GM12878 (cell line): ENCODE measurements around the gene CDK13. TPM values are rescaled to one million over a fixed set of nuclear protein-coding genes. Genes with fewer than 3 reads are reported as not detected.

Experiments used
- ATAC-seq: fragments of 200-7000 bp; cut with Tn5 transposase; 3 replicates; pipeline ENCODE4 v1.9.1; 2020; ENCODE audit warnings: mild to moderate bottlenecking, moderate library complexity
- BruUV-seq: library from RNA; stranded (reverse); fragments of 400-500 nt; replicated peaks from 2 replicates; lab custom pipeline; 2021; lab: Mats Ljungman, UMichigan
- CTCF ChIA-PET: fragments of 300-600 bp; sonication (Branson Sonifier 250); formaldehyde crosslinking; extraction: SDS; loops from one replicate; lab custom pipeline; 2021; ENCODE audit warnings: inconsistent platforms; lab: Yijun Ruan, JAX
- POLR2A ChIA-PET: fragments of 350-600 bp; formaldehyde crosslinking; extraction: SDS; loops from one replicate; lab custom pipeline; 2021; ENCODE audit warnings: inconsistent platforms; lab: Charles Lee
- RAD21 ChIA-PET: fragments of 300-600 bp; sonication (Branson Sonifier 250); formaldehyde crosslinking; loops from one replicate; lab custom pipeline; 2023; ENCODE audit warnings: antibody characterized with exemption; ENCODE audit not compliant: unreplicated experiment; lab: Charles Lee
- SMC1A ChIA-PET: fragments of 300-600 bp; sonication (Branson Sonifier 250); formaldehyde crosslinking; loops from one replicate; lab custom pipeline; 2023; ENCODE audit not compliant: unreplicated experiment, uncharacterized antibody; lab: Charles Lee
- DNase-seq: peaks from one replicate; pipeline ENCODE4 v3.0.0-alpha.2; 2011; ENCODE audit warnings: low read depth, low spot score
- FAIRE-seq: peaks from 3 replicates; lab custom pipeline; 2011; peaks lifted over from hg19 to GRCh38; lab: Jason Lieb, UNC
- H2AFZ ChIP-seq: 2 replicates; pipeline ENCODE4 v1.6.0; 2011; ENCODE audit warnings: low read depth, low read length, control low read depth; ENCODE audit not compliant: control insufficient read depth
- H3K27ac ChIP-seq: 2 replicates; pipeline ENCODE4 v1.5.1; 2011; ENCODE audit warnings: control low read depth; ENCODE audit not compliant: control insufficient read depth, insufficient read depth
- H3K27me3 ChIP-seq, 2 experiments: replicated peaks in 1 of 2; 2 replicates each; pipeline versions ENCODE4 v1.6.0 to v1.6.1; 2011; ENCODE audit warnings: low read length in 1 of 2; ENCODE audit not compliant: control insufficient read depth in 2 of 2, insufficient read depth in 2 of 2
- H3K36me3 ChIP-seq, 2 experiments: 2 replicates each; pipeline ENCODE4 v1.5.1; 2011; ENCODE audit warnings: low read length in 1 of 2; ENCODE audit not compliant: control insufficient read depth in 2 of 2, insufficient read depth in 2 of 2
- H3K4me1 ChIP-seq: 2 replicates; pipeline ENCODE4 v1.6.1; 2011; ENCODE audit warnings: mild to moderate bottlenecking, low read length, moderate library complexity, mixed read lengths; ENCODE audit not compliant: control insufficient read depth, insufficient read depth
- H3K4me2 ChIP-seq: 2 replicates; pipeline ENCODE4 v1.6.0; 2011; ENCODE audit warnings: control low read depth; ENCODE audit not compliant: control insufficient read depth, insufficient read depth
- H3K4me3 ChIP-seq: fragments of 200-600 bp; sonication (generic); 2 replicates; pipeline ENCODE4 v1.5.1; 2016
- H3K79me2 ChIP-seq: 2 replicates; pipeline ENCODE4 v1.6.0; 2011; ENCODE audit warnings: low read length; ENCODE audit not compliant: control insufficient read depth, insufficient read depth
- H3K9ac ChIP-seq: 2 replicates; pipeline ENCODE4 v1.8.0; 2011; ENCODE audit warnings: low read length, control low read depth, mixed read lengths; ENCODE audit not compliant: control insufficient read depth, insufficient read depth
- H3K9me3 ChIP-seq: replicated peaks from 3 replicates; pipeline ENCODE4 v1.5.1; 2011; ENCODE audit warnings: mild to moderate bottlenecking, low read length; ENCODE audit not compliant: control insufficient read depth, insufficient read depth
- H4K20me1 ChIP-seq: 2 replicates; pipeline ENCODE4 v1.6.0; 2011; ENCODE audit not compliant: control insufficient read depth, insufficient read depth
- HCFC1 ChIP-seq: fragments of 150-350 bp; IDR thresholded peaks from 2 replicates; pipeline ENCODE4 v1.6.1; 2014; ENCODE audit warnings: low read length
- KDM1A ChIP-seq: fragments of 200-600 bp; sonication (generic); IDR thresholded peaks from 2 replicates; pipeline ENCODE4 v1.6.1; 2016; ENCODE audit warnings: borderline replicate concordance
- POLR2A ChIP-seq: IDR thresholded peaks from 2 replicates; pipeline ENCODE4 v1.6.1; 2011; ENCODE audit warnings: low read depth, mild to moderate bottlenecking, low read length
- RAD21 ChIP-seq: IDR thresholded peaks from 2 replicates; pipeline ENCODE4 v1.6.1; 2011; ENCODE audit warnings: mild to moderate bottlenecking, low read depth, low read length, moderate library complexity; ENCODE audit not compliant: insufficient read depth
- TCF3 ChIP-seq: IDR thresholded peaks from 2 replicates; pipeline ENCODE4 v1.6.1; 2012; ENCODE audit warnings: low read depth, mild to moderate bottlenecking, low read length, borderline replicate concordance; ENCODE audit not compliant: insufficient read depth
- WGBS: methylation state at CpG from one replicate; pipeline ENCODE4 v1.1.6; 2016; ENCODE audit warnings: low lambda C conversion rate; ENCODE audit not compliant: insufficient replicate concordance, insufficient coverage; ENCODE audit errors: missing lambda C conversion rate; 5-methylcytosine and 5-hydroxymethylcytosine counted together
- in situ Hi-C: fragments of 300-500 bp; cut with MboI; formaldehyde crosslinking; loops from 9 replicates; pipeline ENCODE4 v1.14.3; 2018; ENCODE audit warnings: mixed read lengths
- intact Hi-C: fragments of 100-400 bp; cut with micrococcal nuclease; formaldehyde crosslinking; loops from one replicate; pipeline ENCODE4 v1.14.2; 2022; ENCODE audit not compliant: unreplicated experiment
- polyA plus RNA-seq, 11 experiments: library from polyadenylated mRNA; depleted of rRNA in 4 of 11; unstranded in 6 of 11; stranded (reverse) in 5 of 11; fragments of >200 nt; fragmentation: Nextera tagmentation in 4 of 11; fragmentation: Illumina TruSeq in 1 of 11; extraction: Ambion mirVana in 4 of 11; extraction: Trizol in 1 of 11; gene quantifications; 1 replicate in 1 of 11; 2 replicates in 10 of 11; pipeline versions ENCODE4 v1.2.1 to v1.2.3, GENCODE V29; 2011 to 2016; ENCODE audit warnings: inconsistent platforms in 2 of 11, missing spikeins in 2 of 11, low read depth in 1 of 11
- total RNA-seq, 4 experiments: library from RNA; depleted of rRNA in 3 of 4; stranded (reverse); fragments of >200 nt in 3 of 4; fragmentation: Illumina TruSeq in 1 of 4; extraction: Trizol in 1 of 4; gene quantifications; 2 replicates each; pipeline versions ENCODE4 v1.2.1 to v1.2.3, GENCODE V29; 2013 to 2021

The CDK13 gene
- total and polyA plus RNA-seq, 10 of the 15 experiments (the other 5 are each of a cell fraction or from before 2014, with no cell fraction given): 10.8 to 44.4 (median 28.0) TPM

DNA sequence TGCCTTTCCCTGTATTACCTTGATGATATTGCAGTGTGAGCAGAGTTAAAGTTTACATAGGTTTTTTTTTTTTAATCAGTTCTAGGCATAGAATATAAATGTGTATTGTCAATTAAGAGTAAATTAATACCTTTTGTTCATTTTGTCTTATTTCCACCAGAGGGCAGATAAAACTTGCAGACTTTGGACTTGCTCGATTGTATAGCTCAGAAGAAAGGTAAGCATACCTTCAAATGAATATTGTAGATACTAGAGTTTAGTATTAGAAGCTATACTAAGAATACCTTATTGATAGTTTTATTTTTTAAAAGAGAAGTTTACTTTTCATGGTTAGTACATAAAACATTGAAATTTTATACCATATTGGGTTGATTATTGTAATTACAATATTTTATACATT is 97.6 kb downstream of the CDK13 start:
- SMC1A ChIA-PET: interaction anchor here (1.2 to 1.7 kb wide), 5 partner anchors 10 to 152 kb away, joined by 3 to 4 read pairs (median 4); no protein-coding TSS in a partner anchor
- in situ Hi-C loops: no loop called here

DNA sequence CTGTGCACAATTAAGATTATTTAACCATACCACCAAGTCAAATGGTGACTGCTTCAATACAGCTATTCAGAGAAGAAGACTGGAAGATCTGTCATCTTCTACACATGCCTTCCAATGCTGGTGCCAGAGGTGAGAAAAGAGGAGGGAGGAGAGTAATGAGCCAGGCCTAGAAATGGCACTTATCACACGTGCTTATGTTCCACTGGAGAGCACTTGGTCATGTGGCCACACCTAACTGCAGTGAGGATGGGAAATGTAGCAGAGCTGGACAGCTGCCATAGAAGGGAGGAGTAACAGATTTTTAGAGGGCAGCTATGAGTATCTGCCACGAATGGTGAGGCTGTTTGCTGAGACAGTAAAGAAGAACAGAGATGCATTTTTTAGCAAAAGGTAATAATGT is 107.2 kb downstream of the CDK13 start:
- no peaks in the 10 kb centered on the region for H4K20me1 ChIP-seq
- ChIA-PET RAD21 (no interaction called here), SMC1A (interaction anchor here (0.6 to 1.2 kb wide), 2 partner anchors 109 to 161 kb away, joined by 3 read pairs; no protein-coding TSS in a partner anchor)
- DNase-seq: no peak
- no peaks in the 10 kb centered on the region for H3K9me3 ChIP-seq
- no peak for TF ChIP-seq HCFC1
- TF ChIP-seq, all 136 proteins: peak for 0
- peaks cover 0 to 5% of the 10 kb centered on the region in 2 experiments; a peak in 2 of 4 replicates for H3K36me3 ChIP-seq
- intact Hi-C loops: loop anchor here (2.0 kb wide), 1 partner anchor 14 kb away; no protein-coding TSS in a partner anchor
- WGBS: 63% methylated on average over 2 of the region's 2 CpGs
- no peaks in the 10 kb centered on the region for H3K79me2 ChIP-seq
- ChIA-PET POLR2A (interaction anchor here (0.6 kb wide), 1 partner anchor 116 kb away, joined by 3 read pairs; no protein-coding TSS in a partner anchor), CTCF (interaction anchor here (1.0 to 1.2 kb wide), 2 partner anchors 45 to 161 kb away, joined by 3 read pairs; no protein-coding TSS in a partner anchor)
- in situ Hi-C loops: no loop called here
- no peaks in the 10 kb centered on the region for H3K4me1 ChIP-seq
- H3K4me2 ChIP-seq: no peak overlapping the region
- H3K9ac ChIP-seq: no peak overlapping the region
- H2AFZ ChIP-seq: no peak overlapping the region
- H3K27ac ChIP-seq: no peak overlapping the region
- ATAC-seq (no peak), FAIRE-seq (peak; percentile 38)
- H3K27me3 ChIP-seq: no peaks in the 10 kb centered on the region
- BruUV-seq: no TSS peak
- no peak overlapping the region for H3K4me3 ChIP-seq

More for the DNA sequence above, 97.6 kb downstream of the CDK13 start:
- ChIA-PET RAD21 (interaction anchor here (1.5 kb wide), 1 partner anchor 91 kb away, joined by 3 read pairs; no protein-coding TSS in a partner anchor), CTCF (interaction anchor here (0.6 to 2.6 kb wide), 2 partner anchors 96 to 152 kb away, joined by 3 to 14 read pairs; no protein-coding TSS in a partner anchor), POLR2A (no interaction called here)
- Histone ChIP-seq H3K4me3 (no peak overlapping the region), H2AFZ (no peak overlapping the region), H3K79me2 (no peaks in the 10 kb centered on the region; the same call in 1 of the 2 replicates), H3K36me3 (peaks cover 0 to 3% of the 10 kb centered on the region in 2 experiments; a peak in 1 of 4 replicates), H3K4me1 (no peaks in the 10 kb centered on the region), H3K27me3 (no peaks in the 10 kb centered on the region), H3K27ac (no peak overlapping the region), H3K9ac (no peak overlapping the region), H3K9me3 (no peaks in the 10 kb centered on the region), H3K4me2 (no peak overlapping the region), H4K20me1 (no peaks in the 10 kb centered on the region)
- DNase-seq: no peak
- no TSS peak for BruUV-seq
- intact Hi-C loops: no loop called here
- FAIRE-seq: no peak
- no peak for ATAC-seq
- WGBS: 88% methylated on average over 1 of the region's 1 CpG
- TF ChIP-seq RAD21 (0 out of 2 replicates have a peak, but pooled peaks have one; percentile 4), KDM1A (no peak), POLR2A (no peak), TCF3 (no peak)
